Anterior cingulate cortex (tissue), 58 donors: ENCODE data around the gene SGCG.

Experiments
- DNase-seq, 58 donors: peaks; one replicate each; lab custom pipeline; 2025; lab: John Stamatoyannopoulos, UW

The SGCG gene

GRCh38 chr13:23322353-23323336, 141.9 kb downstream of the SGCG start:
- DNase-seq, result peak in 1 of 58 donors; percentile 31

GRCh38 chr13:23323946-23324709, 143.3 kb downstream of the SGCG start:
- peak in 3 of 58 donors; percentile 7 to 27 (median 13) for DNase-seq

- no peak for DNase-seq
Measured at GRCh38 chr13:23325191-23325590, 144.4 kb downstream of the SGCG start.

GRCh38 chr13:23330356-23330755, 149.6 kb downstream of the SGCG start:
- peak in 1 of 58 donors; percentile 3 for DNase-seq

- no peak for DNase-seq
Measured at GRCh38 chr13:23339225-23339624, 158.4 kb downstream of the SGCG start.

GRCh38 chr13:23344931-23345595, 164.3 kb downstream of the SGCG start:
- no peak for DNase-seq

- no peak for DNase-seq
Measured at GRCh38 chr13:23347601-23348000, 166.8 kb downstream of the SGCG start.

GRCh38 chr13:23348262-23349127, 167.7 kb downstream of the SGCG start:
- DNase-seq, result no peak

GRCh38 chr13:23349161-23349897, 168.6 kb downstream of the SGCG start:
- DNase-seq, result no peak

- DNase-seq, result no peak
Measured at GRCh38 chr13:23350009-23350408, 169.2 kb downstream of the SGCG start.

GRCh38 chr13:23352161-23352560, 171.4 kb downstream of the SGCG start:
- DNase-seq, result no peak

- no peak for DNase-seq
Measured at GRCh38 chr13:23354520-23354919, 173.7 kb downstream of the SGCG start.

- no peak for DNase-seq
Measured at GRCh38 chr13:23356368-23356767, 175.6 kb downstream of the SGCG start.

GRCh38 chr13:23357349-23357748, 176.6 kb downstream of the SGCG start:
- no peak for DNase-seq

- no peak for DNase-seq
Measured at GRCh38 chr13:23359882-23360281, 179.1 kb downstream of the SGCG start.

GRCh38 chr13:23365652-23366051, 184.9 kb downstream of the SGCG start:
- DNase-seq, result peak in 1 of 58 donors; percentile 29

- no peak for DNase-seq
Measured at GRCh38 chr13:23367907-23368306, 187.1 kb downstream of the SGCG start.

GRCh38 chr13:23372264-23372906, 191.6 kb downstream of the SGCG start:
- DNase-seq, result no peak
